Measurements from ENCODE around the gene MOV10L1.

The MOV10L1 gene

DNA sequence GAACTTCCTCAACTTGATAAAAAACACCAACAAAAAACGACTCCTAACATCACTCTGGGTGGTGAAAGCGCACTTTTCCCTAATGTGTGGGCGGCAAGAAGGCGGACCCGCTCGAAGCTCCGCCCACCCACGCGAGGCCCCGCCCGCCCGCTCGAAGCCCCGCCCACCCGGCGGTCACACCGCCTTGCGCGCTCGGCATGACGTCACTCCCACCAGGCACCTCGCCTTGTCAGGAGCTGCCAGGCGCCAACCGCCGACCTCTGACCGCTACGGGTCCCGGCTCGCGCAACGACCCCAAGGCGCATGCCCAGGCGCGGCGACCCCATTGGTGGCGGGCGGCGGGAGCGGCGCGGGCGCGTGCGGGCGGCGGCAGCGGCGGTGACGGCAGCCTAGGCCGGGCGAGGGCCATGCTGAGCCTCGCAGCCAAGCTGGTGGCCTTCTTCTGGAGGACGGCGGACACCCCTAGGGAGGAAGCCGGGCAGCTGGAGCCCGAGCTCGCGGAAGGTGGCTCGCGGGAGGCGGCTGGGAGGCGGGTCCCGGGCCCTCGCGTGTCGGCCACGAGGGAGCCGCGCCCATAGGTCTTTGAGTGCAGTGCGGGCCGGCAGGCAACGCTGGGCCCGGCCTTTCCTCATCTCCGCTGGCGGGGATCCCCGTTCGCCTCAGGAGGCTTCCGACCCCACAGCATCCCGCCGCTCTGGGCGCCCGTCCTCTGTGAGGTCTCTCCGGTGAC lies at the start of gene MOV10L1:
TSS of gene MOV10L1 (plus strand) at position 325 of the 730 bp plus-strand sequence. CDS start at position 408, 83 bp downstream.
- no peak for DNase-seq

DNA sequence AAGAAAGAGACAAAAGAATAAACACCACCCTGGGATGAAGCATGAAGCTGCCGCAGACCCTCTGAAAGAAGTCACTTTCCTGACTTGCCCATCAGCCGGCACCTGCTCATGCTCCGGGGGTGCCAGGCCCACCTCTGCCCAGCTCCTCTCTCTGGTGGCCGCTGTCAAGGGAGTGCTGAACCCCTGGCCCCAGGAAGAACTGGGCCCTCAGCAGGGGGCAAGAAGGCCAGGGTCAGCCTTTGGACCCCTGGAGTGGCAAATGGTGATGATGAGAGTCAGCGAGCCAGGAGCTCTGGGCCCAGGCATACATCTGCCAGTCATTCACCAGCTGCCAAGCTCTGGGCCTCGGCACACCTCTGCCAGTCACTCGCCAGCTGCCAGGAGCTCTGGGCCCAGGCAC lies 49.1 kb upstream of the MOV10L1 start:
- no peak for DNase-seq

DNA sequence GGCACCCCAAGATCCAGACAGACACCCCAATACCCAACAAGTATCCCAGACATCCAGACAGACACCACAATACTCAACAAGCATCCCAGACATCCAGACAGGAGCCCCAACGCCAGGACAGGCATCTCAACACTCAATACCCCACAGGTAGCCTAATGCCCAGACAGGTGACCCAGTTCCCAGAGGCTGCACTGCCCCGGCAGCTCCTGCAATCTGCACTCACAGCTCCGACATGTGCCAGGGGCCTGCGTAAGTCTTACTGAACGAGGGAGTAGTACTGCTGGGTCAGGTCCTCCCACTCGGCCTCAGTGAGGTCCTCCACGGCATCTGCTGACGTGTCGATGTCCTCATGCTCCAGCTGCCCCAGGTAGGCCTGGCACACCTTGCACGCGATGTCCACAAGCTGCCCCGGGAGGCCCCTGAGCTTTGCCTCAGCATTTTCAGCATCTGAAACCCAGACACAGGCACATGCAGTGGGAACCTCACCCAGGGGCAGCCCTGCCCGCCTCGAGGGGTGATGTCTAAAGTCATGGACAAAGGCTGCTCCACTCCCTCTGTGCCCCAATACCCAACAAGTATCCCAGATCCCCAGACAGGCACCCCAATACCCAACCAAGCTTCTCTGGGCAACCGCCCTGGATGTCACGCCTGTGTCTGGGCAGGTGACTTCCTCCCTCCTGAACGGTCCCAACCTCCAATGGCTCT lies 48.3 kb upstream of the MOV10L1 start:
- no peak for DNase-seq

DNA sequence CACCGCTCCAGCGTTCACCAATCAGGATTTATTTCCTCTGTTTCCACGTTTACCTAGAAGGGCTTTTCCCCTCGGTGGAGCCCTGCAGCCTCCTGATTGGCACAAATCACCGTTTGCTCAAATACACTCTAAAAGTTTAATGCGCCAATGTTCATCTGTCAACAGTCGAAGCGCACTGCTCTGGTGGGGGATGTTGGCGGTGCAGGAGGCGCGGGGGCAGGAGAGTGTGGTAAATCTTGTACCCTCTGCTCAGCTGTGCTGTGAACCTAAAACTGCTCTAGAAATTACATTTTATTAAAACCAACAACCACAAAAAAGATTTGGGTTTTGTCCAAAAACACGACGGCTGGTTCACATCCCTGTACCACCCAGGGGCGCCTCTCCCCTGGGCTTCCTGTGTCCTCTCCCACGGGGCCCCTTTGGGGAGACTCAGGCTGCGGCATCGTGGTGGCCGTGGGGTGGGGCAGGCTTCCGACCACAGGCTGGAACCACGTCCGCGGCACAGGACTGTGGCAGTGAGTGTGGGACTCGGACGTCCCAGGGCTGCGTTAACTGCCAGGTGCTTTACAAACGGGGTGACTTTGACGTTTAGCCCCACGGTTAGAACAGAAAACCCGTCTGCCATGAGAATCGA lies 45.2 kb upstream of the MOV10L1 start:
- DNase-seq: no peak

DNA sequence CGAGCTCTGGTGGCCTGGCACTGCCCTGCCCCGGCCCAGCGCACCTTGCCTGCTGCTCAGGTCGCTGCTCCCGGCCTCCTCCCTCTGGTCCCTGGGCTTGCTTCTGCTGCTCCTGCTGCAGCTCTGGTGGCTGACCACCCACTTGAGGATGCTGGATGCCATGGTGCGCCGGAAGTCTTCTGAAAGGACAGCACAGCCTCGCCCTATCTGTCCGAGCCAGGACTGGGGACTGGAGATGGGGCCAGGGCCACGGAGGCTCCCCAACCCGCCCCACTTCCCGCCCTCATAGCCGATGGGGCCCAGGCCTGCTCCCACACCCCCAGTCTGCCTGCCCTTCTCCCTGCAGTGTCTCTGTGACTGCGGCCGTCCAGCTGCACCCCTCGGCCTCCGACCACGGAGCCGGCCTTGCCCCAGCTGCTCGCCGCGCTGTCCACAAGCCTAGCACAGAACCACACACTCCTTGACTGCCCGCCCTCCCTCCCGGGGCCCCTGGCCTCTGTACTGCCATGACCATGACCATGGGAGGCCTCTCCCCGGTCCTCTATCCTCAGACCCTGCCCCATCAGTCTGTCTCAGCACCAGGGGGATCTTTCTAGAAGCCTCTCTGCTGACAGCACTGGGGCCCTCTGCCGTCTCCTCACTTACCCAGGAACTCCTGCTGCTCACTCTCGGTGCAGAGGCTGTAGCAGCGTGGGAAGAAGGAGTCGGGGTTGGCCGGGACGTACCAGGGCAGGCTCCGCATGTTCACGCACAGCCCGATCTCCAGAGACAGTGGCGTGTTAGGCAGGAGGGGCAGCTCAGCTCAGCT lies 44.4 kb upstream of the MOV10L1 start:
- DNase-seq: no peak

DNA sequence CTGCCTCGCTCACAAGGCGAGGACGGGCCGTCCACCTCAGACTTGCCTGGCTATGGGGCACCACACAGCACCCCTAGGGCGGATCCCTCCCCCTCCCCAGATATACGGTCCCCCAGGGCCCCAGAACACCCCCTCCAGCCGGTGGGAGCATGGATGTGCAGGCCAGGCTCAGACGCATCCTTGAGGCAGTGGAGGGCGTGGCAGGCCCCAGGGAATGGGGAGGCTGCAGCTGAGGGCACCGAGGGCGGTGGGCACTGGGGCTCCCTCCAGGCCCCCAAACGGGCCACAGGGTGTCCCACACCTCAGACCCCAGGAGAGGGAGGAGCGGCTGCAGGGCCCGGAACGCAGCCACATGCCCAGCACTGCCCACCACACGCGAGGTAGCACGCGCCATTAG lies 43.8 kb upstream of the MOV10L1 start:
- DNase-seq: no peak

DNA sequence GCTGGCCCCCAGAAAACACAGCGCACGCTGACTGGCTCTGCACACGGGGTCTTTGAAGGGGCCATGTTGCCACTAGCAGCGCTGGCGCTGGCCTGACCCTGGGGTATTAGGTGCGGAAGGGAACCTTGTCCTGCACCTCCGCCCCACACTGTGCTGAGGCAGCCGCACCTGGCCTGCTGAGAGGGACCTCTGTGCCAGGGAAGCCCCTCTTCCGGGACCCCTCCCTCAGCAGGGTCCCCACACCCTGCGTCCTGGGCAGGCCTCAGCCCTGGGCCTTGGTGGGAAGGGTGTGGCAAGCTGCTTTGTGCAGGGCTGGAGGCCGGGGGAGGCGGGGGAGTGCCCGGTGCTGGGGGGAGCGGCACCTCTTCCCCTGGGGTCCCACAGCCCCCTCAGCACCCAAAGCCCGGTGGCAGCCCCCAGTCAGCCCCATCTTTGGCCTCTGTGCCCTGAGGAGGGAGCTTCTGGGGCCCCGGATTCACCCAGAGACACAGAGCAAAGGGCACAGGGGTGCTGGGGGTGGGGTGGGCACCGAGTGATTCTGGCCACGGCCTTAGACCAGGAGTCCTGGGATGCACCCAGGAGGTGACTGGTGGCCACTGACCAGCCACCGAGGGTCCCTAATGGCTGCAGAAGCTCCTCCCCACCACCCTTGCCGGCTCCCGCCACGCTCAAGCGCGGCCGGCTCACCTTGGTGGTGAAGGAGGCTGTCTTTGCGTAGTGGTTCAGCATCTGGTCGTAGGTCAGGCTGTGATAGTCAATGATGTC lies 43.1 kb upstream of the MOV10L1 start:
- DNase-seq: no peak

DNA sequence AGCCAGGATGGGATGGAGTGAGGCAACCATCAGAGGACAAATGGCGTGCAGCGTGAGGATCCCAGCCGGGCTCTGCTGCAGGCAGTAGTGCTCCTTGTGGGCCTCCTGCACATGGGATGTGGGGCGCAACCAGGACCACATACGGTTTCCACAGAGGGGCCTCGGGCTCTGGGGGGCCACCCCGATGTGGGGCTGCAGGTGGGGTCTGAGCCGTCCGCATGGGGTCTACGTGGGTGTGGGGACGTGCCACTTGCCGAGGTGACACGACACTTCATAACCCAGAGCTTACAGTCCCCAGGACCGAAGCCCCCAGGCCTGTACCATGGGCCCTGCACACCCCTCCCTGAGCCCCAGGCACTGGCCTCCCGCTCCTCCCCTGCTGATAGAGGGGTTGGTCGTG lies 42.5 kb upstream of the MOV10L1 start:
- no peak for DNase-seq

DNA sequence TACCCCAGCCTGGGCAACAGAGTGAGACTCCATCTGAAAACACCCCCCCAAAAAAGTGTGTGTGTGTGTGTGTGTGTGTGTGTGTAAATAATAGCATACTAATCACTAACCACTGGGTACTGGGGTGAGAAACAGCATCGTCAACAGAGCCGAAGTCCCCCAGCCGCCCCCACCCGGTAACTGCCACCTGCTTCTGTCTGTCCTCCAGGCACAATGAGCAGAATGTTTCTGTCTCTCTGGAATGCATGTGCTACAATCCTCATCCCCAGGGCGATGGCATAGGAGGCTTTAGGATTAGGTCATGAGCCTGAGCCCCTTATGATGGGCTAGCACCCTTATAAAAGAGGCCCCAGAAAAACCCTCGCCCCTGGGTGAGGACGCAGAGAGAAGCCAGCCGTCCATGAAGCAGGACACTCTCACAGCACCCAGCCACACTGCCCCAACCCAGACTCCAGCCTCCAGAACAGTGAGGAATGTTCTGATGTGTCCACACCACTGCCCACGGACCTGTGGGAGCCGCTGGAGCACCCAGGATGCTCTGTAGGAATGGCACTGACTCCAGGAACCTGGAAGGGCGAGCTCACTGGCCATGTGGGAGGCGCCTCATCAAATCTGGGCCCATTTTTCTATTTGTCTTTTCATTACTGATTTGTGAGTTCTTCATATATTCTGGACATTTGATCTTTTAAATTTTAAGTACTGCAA lies 41.6 kb upstream of the MOV10L1 start:
- no peak for DNase-seq

DNA sequence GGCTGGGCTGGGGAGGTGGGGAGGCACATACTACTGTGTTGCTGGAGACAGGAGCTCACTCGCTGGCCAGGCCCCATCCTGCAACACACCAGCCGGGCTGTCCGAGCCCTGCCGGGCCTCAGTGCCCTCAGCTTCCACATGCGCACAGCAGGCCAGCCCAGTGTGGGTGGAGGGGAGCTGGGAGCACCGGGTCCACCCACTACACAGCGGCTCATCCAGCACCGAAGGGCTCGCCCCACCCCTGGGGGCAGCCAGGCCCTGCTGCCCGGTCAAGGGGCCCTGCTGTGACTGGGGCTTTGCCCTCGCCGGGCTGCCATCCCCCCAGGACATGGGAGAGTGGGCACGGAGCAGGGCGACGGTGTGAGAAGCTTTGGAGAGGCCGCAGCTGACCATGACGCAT lies 41.0 kb upstream of the MOV10L1 start:
- DNase-seq: no peak

DNA sequence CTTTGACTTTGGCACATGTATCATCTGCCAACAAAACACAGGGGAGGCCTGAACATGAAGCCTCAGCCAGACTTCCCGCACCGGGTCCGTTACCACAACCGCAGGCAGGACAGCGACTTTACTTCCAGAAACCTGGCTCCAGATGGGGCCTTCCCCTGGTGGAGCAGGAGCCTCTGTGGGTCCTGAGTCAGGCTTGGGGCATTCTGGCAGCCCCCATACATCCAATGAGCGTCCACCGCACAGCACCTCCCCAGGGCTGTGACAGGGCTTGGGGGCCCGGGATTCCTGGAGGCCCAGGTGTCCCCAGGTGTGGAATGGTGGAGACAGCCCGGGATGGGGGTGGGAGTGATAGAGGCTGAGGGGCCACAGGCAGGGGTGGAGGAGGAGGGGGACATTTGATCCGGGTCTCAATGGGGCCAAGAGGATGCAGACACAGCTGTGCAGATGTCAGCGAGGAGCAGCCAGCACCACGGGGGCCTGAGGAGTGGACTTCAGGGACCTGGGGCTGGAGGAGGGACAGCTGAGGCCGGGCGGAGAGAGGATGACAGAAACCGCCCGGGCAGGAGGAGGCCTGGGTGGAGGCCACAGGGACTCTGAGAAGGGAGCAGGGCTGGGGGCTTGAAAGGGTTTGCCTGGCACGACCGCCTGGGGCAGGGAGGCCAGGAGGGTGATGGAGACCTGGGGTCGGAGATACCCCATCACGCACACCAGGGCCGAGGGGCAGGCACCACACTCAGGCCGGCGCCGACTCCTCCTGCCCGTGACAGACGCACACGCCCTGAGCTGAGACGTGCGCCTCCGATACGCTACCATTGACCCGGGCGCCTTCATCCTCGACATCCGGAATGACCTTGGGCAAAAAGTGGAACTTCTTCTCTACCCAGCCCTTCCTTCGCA lies 40.3 kb upstream of the MOV10L1 start:
- DNase-seq: no peak

DNA sequence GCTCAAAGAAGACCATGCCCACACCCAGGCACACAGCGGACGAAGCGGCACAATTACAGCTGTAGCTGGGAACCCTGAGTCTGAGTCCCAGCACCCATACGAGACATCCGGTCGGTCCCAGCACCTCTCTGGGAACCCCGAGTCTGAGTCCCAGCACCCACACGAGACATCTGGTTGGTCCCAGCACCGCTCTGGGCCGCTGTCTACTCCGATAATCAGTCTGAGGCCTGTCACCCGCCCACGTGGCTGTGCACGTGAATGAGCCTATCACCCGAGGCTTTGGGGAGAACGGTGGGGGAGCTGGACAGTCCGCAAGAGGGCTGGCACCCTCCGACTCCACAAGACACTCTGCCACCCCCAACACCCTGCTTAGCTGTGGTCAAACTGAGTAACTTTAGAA lies 37.9 kb upstream of the MOV10L1 start:
- no peak for DNase-seq

DNA sequence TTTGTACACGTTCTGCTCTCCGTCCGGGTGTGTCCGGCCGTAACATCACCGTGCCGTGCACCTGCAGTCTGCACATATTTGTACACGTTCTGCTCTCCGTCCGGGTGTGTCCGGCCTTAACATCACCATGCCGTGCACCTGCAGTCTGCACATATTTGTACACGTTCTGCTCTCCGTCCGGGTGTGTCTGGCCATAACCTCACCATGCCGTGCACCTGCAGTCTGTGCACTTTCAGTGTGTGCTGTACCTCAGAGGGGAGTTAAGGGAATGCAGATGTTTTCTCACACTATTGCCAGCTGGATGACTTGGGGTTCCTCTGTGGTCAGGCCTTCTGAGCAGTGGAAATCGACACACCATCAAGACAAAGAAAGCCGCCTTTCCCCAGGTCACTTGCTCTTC lies 35.9 kb upstream of the MOV10L1 start:
- DNase-seq: no peak

DNA sequence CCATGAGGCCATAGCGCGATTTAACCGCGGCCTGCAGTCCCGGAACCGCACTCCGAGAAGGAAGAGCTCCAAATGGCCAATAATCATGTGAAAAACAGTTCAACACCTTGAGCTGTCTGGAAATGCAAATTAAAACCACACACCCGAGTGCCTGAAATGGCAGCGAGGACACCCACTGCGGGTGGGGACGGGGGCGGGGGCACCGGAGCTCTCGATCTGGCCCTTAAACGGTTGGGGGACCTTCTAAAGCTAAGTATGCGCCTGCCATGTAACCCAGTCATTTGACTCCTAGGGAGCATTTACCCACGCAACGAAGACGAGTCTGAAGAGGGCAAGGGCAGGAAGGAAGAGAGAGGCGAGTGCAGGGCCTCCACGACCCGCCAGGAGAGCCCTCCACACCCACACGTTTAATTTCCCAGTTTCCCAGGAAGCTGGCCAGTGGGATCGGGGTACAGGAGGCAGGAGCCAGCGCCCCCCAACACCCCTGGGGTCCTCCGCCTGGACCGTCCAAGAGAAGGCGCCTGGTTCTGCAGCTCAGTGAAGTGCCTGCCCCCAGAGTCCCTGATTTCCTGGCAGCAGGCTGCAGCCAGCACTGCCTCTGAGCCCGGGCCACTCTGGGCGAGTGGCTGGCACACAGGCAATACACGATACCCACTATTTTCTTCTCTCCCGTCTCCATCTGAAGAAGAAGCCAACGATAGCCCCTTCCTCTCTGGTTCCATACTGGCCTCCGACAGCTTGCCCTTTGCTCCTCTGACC lies 33.4 kb upstream of the MOV10L1 start:
- DNase-seq: no peak

DNA sequence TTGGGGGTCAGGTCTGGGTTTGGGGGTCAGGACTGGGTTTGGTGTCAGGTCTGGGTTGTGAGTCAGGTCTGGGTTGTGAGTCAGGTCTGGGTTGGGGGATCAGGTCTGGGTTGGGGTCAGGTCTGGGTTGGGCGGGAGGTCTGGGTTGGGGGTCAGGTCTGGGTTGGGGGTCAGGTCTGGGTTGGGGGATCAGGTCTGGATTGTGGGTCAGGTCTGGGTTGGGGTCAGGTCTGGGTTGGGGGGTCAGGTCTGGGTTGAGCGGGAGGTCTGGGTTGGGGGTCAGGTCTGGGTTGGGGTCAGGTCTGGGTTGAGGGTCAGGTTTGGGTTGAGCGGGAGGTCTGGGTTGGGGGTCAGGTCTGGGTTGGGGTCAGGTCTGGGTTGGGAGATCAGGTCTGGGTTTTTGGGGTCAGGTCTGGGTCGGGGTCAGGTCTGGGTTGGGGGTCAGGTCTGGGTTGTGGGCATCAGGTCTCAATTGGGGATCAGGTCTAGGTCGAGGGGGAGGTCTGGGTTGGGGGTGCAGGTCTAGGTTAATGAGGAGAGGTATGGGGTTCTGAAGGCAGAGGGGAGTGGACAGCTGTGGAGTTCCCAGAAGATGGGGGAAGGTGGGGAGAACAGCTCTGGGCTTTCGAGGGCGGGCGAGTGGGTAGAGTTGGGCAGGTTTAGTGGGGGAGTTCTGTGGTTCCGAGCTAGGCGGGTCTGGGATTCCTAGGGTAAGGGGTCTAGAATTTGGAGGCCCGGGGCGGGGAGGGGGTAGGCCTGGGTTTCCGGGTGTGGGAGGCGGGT lies 32.3 kb upstream of the MOV10L1 start:
- no peak for DNase-seq

DNA sequence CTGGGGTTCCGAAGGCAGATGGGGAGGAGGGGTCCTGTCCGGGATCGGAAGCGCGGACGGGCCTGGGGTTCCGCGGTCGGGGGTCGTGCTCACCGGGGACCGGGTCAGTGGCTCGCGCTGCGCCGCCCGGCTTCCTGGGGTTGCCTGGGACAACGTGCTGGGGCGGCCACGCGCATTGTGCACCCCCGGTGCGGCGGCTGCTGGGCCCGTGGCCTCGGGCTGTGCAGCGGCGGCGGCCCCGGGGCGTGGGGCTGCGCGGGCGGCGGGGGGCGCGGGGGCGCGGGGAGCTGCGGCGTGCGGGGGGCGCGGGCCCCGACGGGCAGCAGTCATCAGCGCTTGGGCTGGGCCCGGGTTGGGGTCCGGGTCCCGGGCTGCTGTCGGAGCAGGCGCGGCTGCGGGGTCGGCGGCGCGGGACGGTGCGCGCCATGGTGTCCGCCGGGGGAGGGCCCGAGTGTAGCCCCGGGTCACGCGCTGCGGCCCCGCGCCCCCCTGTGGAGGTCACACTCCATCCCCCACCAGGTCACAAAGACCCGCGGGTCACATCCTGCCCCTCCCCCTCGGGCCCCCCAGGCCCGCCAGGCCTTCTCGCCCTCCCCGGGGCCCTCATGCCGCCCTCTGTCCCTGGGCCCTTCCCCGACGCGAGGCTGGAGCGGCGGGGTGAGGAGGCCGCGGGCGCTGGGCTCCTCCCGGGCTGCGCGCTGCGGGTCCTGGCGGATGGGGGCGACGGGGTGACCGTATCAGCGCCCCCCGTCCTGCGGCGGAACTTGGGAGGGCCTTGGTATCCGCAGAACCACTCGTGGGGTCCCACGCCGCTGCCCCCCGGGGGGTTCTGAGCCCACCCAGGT lies 31.5 kb upstream of the MOV10L1 start, which contains the start of gene TTLL8:
TSS of gene TTLL8 (minus strand) at position 238 of the 845 bp plus-strand sequence.
- no peak for DNase-seq

DNA sequence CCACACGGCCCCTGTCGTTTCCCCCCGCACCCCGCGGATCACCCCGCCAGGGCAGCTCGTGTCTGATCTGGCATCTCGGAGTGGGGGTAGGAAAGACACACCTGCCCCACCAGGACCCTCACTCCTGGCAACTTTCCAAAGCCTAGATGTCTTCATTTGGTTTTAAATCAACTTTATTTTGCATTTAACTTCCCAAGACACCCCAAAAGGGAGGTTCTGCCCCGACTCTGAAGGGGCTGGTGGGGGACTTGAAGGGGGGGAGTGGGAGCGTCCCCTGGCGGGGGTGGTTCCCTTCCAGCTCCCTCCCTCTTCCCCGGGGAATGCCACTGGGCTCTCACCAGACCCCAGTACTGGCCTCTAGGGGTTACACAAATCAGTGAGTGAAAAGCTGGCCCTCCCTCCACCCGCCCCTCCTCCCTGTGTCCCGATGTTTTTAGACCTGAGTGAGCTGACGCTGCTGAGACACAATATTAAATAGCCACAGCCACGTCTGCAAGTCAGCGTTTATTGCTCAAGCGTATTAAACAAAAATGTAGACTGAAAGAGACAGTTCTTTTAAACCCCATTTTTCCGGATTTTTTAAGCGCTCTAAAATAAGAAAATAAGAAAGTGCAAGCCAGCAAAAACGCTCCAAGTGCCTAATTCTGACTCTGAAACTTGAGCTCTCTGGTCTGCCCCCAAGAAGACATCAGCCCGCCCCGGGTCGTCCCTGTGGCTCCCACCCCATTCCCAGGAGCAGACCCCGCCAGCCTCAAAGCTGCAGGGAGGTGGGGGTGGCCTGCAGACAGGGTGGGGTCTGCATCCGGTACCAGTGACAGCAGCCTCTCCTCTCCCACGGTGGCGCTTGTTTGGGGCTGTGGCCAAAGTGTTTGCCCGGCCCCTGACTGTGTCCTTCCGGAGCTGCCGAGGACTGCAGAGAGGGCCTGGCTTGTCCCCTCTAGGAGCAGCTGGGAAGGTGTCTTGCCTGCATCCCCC lies 30.6 kb upstream of the MOV10L1 start:
- peak; percentile 57 for DNase-seq
